ENCODE data around the gene GPR84. TPM values are rescaled to one million over a fixed set of nuclear protein-coding genes. Genes with fewer than 3 reads are reported as not detected.

The GPR84 gene
- total RNA-seq, 2 experiments from 2014 or later = 0.27 to 0.53 TPM

DNA sequence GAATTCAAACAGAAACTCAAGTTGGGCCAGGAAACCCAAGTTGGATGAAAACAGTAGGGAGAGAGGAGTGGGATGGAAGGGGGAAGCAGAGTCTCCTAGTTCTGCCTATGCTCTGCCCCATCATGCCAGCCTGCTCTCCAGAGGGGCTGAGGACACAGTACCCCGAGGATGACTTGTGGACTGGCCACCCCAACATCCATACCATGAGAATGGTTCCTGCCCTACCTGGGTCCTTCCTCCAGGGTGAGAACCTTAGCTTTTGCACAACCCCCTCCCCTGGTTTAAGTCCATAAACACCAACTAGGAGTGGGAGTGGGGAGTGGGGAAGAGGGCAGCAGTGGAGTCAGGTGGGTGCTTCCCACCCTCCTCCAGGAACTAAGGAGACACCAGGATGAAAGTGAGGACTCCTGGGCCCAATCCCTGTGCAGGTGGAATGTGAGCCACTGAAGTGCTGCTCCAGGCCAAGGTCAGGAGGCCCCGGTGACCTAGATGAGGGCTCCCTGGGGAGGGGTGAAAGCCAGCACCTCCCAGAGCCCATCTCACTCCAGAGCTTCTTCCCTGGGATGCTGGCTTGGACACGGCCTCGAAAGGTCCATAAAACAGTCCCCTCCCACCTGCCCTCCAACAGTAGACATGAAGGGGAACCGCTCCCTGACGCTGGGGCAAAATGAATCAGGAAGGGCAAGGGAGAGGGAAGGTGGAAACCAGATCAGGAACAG is 13.7 kb upstream of the GPR84 start:
- TF ChIP-seq, protein P1, sequence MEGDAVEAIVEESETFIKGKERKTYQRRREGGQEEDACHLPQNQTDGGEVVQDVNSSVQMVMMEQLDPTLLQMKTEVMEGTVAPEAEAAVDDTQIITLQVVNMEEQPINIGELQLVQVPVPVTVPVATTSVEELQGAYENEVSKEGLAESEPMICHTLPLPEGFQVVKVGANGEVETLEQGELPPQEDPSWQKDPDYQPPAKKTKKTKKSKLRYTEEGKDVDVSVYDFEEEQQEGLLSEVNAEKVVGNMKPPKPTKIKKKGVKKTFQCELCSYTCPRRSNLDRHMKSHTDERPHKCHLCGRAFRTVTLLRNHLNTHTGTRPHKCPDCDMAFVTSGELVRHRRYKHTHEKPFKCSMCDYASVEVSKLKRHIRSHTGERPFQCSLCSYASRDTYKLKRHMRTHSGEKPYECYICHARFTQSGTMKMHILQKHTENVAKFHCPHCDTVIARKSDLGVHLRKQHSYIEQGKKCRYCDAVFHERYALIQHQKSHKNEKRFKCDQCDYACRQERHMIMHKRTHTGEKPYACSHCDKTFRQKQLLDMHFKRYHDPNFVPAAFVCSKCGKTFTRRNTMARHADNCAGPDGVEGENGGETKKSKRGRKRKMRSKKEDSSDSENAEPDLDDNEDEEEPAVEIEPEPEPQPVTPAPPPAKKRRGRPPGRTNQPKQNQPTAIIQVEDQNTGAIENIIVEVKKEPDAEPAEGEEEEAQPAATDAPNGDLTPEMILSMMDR (IDR thresholded peaks at IDR 0.05) = no peak
- Mint-ChIP-seq H3K4me3 (no peak overlapping the region), H3K9me3 (no peaks in the 10 kb centered on the region), H3K27me3 (no peaks in the 10 kb centered on the region), H3K36me3 (ENCODE audit: low read depth) (no peaks in the 10 kb centered on the region), H3K27ac (no peak overlapping the region), H3K4me1 (ENCODE audit: low read depth) (peaks cover 6% of the 10 kb centered on the region)
- no peaks in the 10 kb centered on the region for H3K27me3 ChIP-seq (ENCODE audit: control insufficient read depth in 1 of 2, insufficient read depth in 2 of 2, low read length in 2 of 2)
- ChIA-PET POLR2A (no interaction called here), CTCF (no interaction called here)
- ATAC-seq (ENCODE audit: poor library complexity) = no peak
- no peaks in the 10 kb centered on the region for H3K9me3 ChIP-seq (ENCODE audit: control insufficient read depth in 1 of 2, insufficient read depth in 1 of 2, low read length in 2 of 2)
- H3K4me3 ChIP-seq (ENCODE audit: low read length) = no peak overlapping the region
- no peak overlapping the region for H3K27ac ChIP-seq (ENCODE audit: low read depth in 1 of 2, low read length in 2 of 2)
- DNase-seq = no peak
- intact Hi-C loops (cut with DNase I, micrococcal nuclease) = no loop called here
- no peaks in the 10 kb centered on the region for H3K36me3 ChIP-seq (ENCODE audit: insufficient read depth, low read length)
- peaks cover 7% of the 10 kb centered on the region for H3K4me1 ChIP-seq (ENCODE audit: insufficient read depth, low read length)

DNA sequence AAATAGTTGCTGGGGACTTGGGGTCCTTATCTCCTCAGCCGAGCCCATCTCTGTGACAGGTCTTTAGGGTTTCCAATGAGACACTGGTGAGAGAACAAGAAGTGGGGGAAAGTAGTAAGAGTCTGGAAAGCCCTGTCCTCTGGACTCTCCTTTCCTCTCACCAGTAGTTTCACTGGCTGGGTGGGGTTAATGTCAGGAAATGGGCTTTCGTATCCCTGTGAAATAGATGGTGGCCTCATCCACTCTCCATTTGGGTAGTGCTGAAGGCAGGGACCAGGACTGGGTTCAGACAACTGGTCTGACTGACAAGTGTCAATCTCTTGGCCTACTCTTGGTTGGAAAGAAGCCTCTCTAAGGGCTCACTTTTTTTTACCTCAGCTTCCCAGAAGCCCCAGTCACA is 12.7 kb upstream of the GPR84 start:
- ChIA-PET CTCF (no interaction called here), POLR2A (no interaction called here)
- H3K36me3 ChIP-seq (ENCODE audit: insufficient read depth, low read length) = no peaks in the 10 kb centered on the region
- H3K4me3 ChIP-seq (ENCODE audit: low read length) = no peak overlapping the region
- no peak overlapping the region for H3K4me3 Mint-ChIP-seq
- H3K9me3 ChIP-seq (ENCODE audit: control insufficient read depth in 1 of 2, insufficient read depth in 1 of 2, low read length in 2 of 2) = no peaks in the 10 kb centered on the region
- H3K9me3 Mint-ChIP-seq = no peaks in the 10 kb centered on the region
- peaks cover 14% of the 10 kb centered on the region for H3K4me1 Mint-ChIP-seq (ENCODE audit: low read depth)
- H3K27ac ChIP-seq (ENCODE audit: low read depth in 1 of 2, low read length in 2 of 2) = no peak overlapping the region
- no peak overlapping the region for H3K27ac Mint-ChIP-seq
- ATAC-seq (ENCODE audit: poor library complexity) = no peak
- H3K4me1 ChIP-seq (ENCODE audit: insufficient read depth, low read length) = peaks cover 10% of the 10 kb centered on the region
- DNase-seq = no peak
- intact Hi-C loops (cut with DNase I, micrococcal nuclease) = no loop called here
- no peaks in the 10 kb centered on the region for H3K36me3 Mint-ChIP-seq (ENCODE audit: low read depth)
- no peaks in the 10 kb centered on the region for H3K27me3 Mint-ChIP-seq
- H3K27me3 ChIP-seq (ENCODE audit: control insufficient read depth in 1 of 2, insufficient read depth in 2 of 2, low read length in 2 of 2) = no peaks in the 10 kb centered on the region
- TF ChIP-seq, protein P1 (IDR thresholded peaks at IDR 0.05) = no peak

DNA sequence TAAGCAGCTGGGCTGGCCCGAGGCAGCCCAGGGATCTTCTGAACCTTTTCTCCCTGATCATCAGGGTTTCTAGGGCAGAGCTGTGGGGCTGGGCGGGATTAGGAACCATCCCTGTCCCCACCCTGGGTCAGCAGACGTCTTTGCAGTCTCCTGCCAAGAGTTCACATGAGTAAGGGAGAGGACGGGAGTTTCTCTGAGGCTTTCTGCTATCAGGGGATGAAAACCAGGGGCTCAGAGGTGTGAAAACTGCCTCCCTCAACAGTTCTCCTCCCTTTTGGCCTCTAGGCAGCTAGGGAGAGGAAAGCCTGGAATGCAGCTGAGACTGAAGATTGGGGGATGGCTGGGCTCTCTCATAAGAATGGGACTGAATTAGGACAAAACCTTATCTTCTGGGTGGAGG is 12.3 kb upstream of the GPR84 start:
- no peak overlapping the region for H3K4me3 Mint-ChIP-seq
- H3K36me3 ChIP-seq (ENCODE audit: insufficient read depth, low read length) = no peaks in the 10 kb centered on the region
- no peaks in the 10 kb centered on the region for H3K9me3 Mint-ChIP-seq
- intact Hi-C loops (cut with DNase I, micrococcal nuclease) = no loop called here
- H3K27me3 ChIP-seq (ENCODE audit: control insufficient read depth in 1 of 2, insufficient read depth in 2 of 2, low read length in 2 of 2) = no peaks in the 10 kb centered on the region
- no peak for DNase-seq
- TF ChIP-seq, protein P1 (IDR thresholded peaks at IDR 0.05) = no peak
- no peaks in the 10 kb centered on the region for H3K9me3 ChIP-seq (ENCODE audit: control insufficient read depth in 1 of 2, insufficient read depth in 1 of 2, low read length in 2 of 2)
- no peaks in the 10 kb centered on the region for H3K27me3 Mint-ChIP-seq
- no peak for ATAC-seq (ENCODE audit: poor library complexity)
- no peak overlapping the region for H3K27ac ChIP-seq (ENCODE audit: low read depth in 1 of 2, low read length in 2 of 2)
- H3K4me3 ChIP-seq (ENCODE audit: low read length) = no peak overlapping the region
- CTCF ChIA-PET = no interaction called here
- H3K36me3 Mint-ChIP-seq (ENCODE audit: low read depth) = no peaks in the 10 kb centered on the region
- H3K4me1 Mint-ChIP-seq (ENCODE audit: low read depth) = peaks cover 17% of the 10 kb centered on the region
- peaks cover 14% of the 10 kb centered on the region for H3K4me1 ChIP-seq (ENCODE audit: insufficient read depth, low read length)
- H3K27ac Mint-ChIP-seq = no peak overlapping the region
- POLR2A ChIA-PET = no interaction called here

Measured in CD4-positive, alpha-beta T cell (primary cell).